SK-N-SH (cell line): ENCODE data around the gene ARHGEF19.

Source experiments
- EP300 ChIP-seq, 2 experiments: IDR thresholded peaks; 2 replicates each; pipeline versions ENCODE4 v1.4.0 to v1.6.1; 2012; ENCODE audit warnings: borderline replicate concordance in 1 of 2, low read depth in 1 of 2, low read length in 1 of 2
- EZH2phosphoT487 ChIP-seq: fragments of 200-600 bp; sonication (generic); IDR thresholded peaks from 2 replicates; pipeline ENCODE4 v1.6.1; 2017; ENCODE audit warnings: low read depth, mixed run types, mild to moderate bottlenecking, antibody characterized with exemption, moderate library complexity, borderline replicate concordance
- GABPA ChIP-seq: IDR thresholded peaks from 2 replicates; pipeline ENCODE4 v1.4.0; 2012; ENCODE audit warnings: low read depth, mild to moderate bottlenecking
- JUND ChIP-seq: IDR thresholded peaks from 2 replicates; pipeline ENCODE4 v1.4.0; 2012
- NFIC ChIP-seq: IDR thresholded peaks from 2 replicates; pipeline ENCODE4 v1.4.0; 2012; ENCODE audit warnings: borderline replicate concordance
- POLR2AphosphoS5 ChIP-seq: IDR thresholded peaks from 2 replicates; pipeline ENCODE4 v1.6.1; 2012; ENCODE audit warnings: low read depth, low read length
- RAD21 ChIP-seq: IDR thresholded peaks from 2 replicates; pipeline ENCODE4 v1.6.1; 2012; ENCODE audit warnings: mild to moderate bottlenecking, low read length
- RCOR1 ChIP-seq: fragments of 150-350 bp; IDR thresholded peaks from 2 replicates; pipeline ENCODE4 v1.6.1; 2017; ENCODE audit warnings: antibody characterized with exemption, low read length
- SIN3A ChIP-seq: IDR thresholded peaks from 2 replicates; pipeline ENCODE4 v1.6.1; 2012; ENCODE audit warnings: low read depth, mild to moderate bottlenecking, low read length, moderate library complexity, borderline replicate concordance
- SMC3 ChIP-seq: IDR thresholded peaks from 2 replicates; pipeline ENCODE4 v1.6.1; 2012; ENCODE audit warnings: low read depth, low read length, improper control_type of control experiment
- TF ChIP-seq, protein P1 (sequence below): fragments of 200-600 bp; sonication (generic); IDR thresholded peaks from 2 replicates; pipeline ENCODE4 v1.6.1; 2017; ENCODE audit warnings: antibody characterized with exemption, mild to moderate bottlenecking, moderate library complexity
- TF ChIP-seq, protein P2 (sequence below): IDR thresholded peaks from 2 replicates; pipeline ENCODE4 v1.6.1; 2012; ENCODE audit warnings: mild to moderate bottlenecking, low read depth, low read length, moderate library complexity
- TF ChIP-seq, protein P3 (sequence below): IDR thresholded peaks from 2 replicates; pipeline ENCODE4 v1.4.0; 2012; ENCODE audit warnings: low read depth, borderline replicate concordance
- TF ChIP-seq, protein P4 (sequence below): fragments of 150-350 bp; IDR thresholded peaks from 2 replicates; pipeline ENCODE4 v1.6.1; 2017; ENCODE audit warnings: antibody characterized with exemption, low read length, low read depth, borderline replicate concordance

DNA sequence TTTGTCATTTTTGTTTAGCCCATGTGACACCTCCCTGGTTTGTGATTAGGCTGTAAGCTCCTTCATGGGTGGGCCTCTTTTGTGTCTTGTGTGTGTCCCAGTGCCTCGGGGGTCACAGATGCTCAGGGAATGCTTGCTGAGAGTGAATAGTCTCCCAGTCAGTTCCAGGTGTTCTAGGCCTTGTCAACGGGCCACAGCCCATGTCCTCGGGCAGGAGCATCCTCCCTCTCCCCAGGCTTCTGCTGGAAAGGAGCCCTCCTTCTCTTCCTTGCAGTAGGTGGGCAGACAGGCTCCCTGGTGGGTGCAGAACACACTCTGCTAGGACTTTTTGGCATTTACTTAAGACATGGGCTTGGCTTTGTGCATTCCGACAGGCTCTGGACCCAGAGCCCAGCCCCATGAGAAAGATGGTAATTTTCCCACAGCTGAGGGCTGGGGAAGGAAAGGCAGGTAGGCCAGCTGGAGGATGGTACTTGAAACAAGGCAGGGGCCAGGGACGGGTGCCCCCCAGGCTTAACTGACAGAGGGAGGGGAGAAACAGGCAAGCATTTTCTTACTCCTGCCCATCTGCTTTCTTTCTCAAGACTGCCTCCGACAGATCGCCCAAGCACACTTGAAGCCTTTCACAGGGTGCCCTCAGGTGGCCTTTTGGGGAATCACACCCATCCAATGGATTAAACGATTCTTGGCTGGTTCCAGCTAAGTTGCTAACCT lies 31.6 kb upstream of the ARHGEF19 start:
- TF ChIP-seq RAD21 (peak; percentile 94), NFIC (no peak), RCOR1 (0 out of 2 replicates have a peak, but pooled peaks have one; percentile 15), SMC3 (peak; percentile 87), POLR2AphosphoS5 (0 out of 2 replicates have a peak, but pooled peaks have one; percentile 8), EZH2phosphoT487 (no peak), SIN3A (no peak), JUND (no peak), GABPA (no peak), EP300 (IDR thresholded peaks at IDR 0.05; ENCODE audit: borderline replicate concordance in 1 of 2, low read depth in 1 of 2, low read length in 1 of 2) (no peak)
- TF ChIP-seq, protein P1, sequence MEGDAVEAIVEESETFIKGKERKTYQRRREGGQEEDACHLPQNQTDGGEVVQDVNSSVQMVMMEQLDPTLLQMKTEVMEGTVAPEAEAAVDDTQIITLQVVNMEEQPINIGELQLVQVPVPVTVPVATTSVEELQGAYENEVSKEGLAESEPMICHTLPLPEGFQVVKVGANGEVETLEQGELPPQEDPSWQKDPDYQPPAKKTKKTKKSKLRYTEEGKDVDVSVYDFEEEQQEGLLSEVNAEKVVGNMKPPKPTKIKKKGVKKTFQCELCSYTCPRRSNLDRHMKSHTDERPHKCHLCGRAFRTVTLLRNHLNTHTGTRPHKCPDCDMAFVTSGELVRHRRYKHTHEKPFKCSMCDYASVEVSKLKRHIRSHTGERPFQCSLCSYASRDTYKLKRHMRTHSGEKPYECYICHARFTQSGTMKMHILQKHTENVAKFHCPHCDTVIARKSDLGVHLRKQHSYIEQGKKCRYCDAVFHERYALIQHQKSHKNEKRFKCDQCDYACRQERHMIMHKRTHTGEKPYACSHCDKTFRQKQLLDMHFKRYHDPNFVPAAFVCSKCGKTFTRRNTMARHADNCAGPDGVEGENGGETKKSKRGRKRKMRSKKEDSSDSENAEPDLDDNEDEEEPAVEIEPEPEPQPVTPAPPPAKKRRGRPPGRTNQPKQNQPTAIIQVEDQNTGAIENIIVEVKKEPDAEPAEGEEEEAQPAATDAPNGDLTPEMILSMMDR: peak; percentile 83
- TF ChIP-seq, protein P2, sequence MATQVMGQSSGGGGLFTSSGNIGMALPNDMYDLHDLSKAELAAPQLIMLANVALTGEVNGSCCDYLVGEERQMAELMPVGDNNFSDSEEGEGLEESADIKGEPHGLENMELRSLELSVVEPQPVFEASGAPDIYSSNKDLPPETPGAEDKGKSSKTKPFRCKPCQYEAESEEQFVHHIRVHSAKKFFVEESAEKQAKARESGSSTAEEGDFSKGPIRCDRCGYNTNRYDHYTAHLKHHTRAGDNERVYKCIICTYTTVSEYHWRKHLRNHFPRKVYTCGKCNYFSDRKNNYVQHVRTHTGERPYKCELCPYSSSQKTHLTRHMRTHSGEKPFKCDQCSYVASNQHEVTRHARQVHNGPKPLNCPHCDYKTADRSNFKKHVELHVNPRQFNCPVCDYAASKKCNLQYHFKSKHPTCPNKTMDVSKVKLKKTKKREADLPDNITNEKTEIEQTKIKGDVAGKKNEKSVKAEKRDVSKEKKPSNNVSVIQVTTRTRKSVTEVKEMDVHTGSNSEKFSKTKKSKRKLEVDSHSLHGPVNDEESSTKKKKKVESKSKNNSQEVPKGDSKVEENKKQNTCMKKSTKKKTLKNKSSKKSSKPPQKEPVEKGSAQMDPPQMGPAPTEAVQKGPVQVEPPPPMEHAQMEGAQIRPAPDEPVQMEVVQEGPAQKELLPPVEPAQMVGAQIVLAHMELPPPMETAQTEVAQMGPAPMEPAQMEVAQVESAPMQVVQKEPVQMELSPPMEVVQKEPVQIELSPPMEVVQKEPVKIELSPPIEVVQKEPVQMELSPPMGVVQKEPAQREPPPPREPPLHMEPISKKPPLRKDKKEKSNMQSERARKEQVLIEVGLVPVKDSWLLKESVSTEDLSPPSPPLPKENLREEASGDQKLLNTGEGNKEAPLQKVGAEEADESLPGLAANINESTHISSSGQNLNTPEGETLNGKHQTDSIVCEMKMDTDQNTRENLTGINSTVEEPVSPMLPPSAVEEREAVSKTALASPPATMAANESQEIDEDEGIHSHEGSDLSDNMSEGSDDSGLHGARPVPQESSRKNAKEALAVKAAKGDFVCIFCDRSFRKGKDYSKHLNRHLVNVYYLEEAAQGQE: no peak
- TF ChIP-seq, protein P3, sequence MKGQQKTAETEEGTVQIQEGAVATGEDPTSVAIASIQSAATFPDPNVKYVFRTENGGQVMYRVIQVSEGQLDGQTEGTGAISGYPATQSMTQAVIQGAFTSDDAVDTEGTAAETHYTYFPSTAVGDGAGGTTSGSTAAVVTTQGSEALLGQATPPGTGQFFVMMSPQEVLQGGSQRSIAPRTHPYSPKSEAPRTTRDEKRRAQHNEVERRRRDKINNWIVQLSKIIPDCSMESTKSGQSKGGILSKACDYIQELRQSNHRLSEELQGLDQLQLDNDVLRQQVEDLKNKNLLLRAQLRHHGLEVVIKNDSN: no peak
- TF ChIP-seq, protein P4, sequence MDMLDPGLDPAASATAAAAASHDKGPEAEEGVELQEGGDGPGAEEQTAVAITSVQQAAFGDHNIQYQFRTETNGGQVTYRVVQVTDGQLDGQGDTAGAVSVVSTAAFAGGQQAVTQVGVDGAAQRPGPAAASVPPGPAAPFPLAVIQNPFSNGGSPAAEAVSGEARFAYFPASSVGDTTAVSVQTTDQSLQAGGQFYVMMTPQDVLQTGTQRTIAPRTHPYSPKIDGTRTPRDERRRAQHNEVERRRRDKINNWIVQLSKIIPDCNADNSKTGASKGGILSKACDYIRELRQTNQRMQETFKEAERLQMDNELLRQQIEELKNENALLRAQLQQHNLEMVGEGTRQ: no peak
